GM21528 (cell line): Measurements from ENCODE around the gene GARNL3.
A peak's percentile ranks its signal among the peaks of the same experiment; 100 is the strongest.

Experiments used
- ATAC-seq: cut with Tn5 transposase; IDR thresholded peaks from one replicate; pipeline ENCODE4 v1.9.1; 2021; ENCODE audit warnings: mild to moderate bottlenecking, moderate library complexity; ENCODE audit not compliant: unreplicated experiment, low FRiP score

GARNL3 gene

DNA sequence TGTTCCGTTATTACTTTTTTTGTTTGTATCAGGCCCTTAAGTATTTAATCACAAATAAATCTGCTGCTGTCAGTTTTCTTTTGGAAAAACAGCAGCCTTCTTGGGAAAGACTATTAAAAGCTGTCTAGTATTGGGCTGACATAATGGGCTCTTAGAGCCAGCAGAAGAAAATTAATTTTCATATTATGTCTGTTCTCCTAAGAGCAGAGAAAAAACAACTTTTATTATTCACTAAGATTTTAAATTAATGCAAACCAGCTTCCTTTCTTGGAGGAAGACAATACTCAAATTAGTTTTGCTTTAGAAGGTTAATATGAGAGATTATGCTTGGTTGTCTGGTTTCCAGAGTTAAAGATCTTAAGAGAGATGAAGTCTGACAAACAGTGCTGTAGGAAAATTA lies 30.6 kb upstream of the GARNL3 start:
- no peak for ATAC-seq

- no peak for ATAC-seq
Measured at GRCh38 chr9:127237801-127238200, 26.8 kb upstream of the GARNL3 start.

GRCh38 chr9:127241354-127241753 lies 23.2 kb upstream of the GARNL3 start:
- ATAC-seq, result no peak

GRCh38 chr9:127244609-127245601 lies 19.7 kb upstream of the GARNL3 start:
- peak; percentile 99 for ATAC-seq

DNA sequence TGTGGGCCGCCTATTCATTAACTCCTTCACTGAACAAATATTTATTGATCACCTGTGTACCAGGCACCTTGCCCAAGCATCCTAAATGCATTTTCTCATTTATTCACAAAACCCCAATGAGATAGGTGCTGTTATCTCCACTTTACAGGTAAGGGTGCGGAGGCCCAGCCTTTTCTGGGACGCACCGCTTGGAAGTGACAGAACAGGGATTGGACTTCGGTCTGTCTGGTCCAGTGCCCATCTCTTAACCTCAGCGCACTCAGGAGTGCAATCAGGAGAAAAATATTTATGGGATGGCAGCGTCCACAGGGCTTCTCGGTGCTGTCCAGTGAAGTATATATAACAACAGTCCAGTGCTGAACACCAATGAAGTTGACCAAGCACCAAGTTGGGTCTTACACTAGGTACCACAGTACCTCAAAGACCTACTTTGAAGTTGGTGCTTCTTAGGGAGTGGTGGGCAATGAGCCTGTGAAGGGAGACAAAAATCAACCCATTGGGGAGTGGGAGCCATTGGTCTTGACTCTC lies 18.9 kb upstream of the GARNL3 start:
- no peak for ATAC-seq

- ATAC-seq, result no peak
Measured at GRCh38 chr9:127248241-127248640, 16.3 kb upstream of the GARNL3 start.

- no peak for ATAC-seq
Measured at GRCh38 chr9:127249877-127250276, 14.7 kb upstream of the GARNL3 start.

GRCh38 chr9:127250896-127251391 lies 13.6 kb upstream of the GARNL3 start:
- ATAC-seq, result no peak

DNA sequence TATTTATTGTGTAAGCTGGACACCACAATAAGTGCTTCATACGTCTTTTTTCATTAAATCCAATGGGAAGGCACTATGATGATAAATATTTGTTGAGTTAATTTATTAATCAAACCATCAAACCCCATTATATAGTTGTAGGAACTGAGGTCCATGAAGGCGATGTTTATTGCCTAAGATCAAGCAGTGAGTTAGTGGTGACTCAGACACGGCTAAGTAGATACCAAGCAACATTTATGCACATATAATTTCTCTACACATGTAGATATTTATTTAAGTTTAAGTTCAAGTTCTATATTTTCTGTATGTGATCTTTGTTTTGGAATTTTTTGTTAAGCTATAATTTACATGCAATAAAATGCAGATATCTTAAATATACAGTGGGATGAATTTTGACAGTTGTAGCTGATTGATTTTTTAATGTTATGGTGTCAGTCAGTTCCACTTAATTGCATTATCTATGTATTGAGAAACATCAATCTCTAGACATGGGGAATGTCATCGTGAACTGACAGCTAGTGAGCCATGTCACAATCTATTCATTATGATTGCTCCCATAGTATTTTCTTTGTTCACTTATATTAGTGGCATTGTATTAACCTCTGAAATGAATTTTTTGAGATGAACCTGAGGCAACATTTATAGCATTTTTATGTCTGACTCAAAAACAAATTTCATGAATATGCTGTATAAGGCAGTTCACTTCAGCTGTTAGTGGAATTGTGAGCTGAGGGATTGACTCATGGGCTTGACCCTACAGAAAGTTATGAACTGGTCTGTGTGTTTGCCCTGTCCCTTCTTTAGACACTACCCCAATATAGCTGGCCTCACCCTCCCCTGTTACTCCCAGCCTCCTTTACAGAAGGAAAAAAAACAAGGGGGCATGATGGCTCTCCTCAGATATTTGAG lies 11.9 kb upstream of the GARNL3 start:
- no peak for ATAC-seq

DNA sequence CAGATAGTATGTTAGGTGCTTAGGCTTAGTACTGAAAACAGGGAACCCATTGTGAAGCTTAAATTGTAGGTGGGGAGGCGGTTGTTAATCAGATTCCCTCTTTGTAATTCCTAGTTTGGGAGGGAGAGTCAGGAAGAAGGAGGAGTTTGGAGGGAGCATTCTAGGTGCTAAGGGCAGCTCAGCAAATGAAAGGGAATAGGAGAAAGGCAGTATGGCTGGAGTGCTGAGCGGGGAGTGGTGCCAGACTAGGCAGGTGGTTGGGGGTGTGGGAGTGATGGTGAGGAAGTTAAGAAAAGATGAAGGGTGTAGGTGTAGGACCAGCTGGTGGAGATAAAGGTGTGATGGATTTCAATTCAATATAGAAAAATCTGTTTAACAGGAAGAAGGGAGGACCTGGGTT lies 11.1 kb upstream of the GARNL3 start:
- ATAC-seq, result no peak

DNA sequence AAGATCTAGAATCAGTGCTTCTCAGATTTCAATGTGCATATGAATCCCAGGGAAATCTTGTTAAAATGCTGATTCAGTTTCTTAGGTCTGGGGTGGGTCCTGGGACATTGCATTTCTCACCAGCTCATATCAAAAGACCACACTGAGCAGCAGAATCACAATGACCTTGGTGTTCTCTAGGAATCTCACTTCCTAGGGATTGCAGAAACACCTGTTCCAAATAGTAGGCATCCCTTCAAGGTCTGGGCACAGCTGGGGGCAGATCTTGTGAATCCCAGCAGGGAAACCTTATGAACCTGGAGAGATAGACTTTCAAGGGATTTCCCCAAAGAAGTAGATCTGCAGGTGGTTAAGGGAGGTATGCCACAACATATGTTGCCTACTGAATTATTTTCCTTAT lies 8.9 kb upstream of the GARNL3 start:
- ATAC-seq, result no peak

DNA sequence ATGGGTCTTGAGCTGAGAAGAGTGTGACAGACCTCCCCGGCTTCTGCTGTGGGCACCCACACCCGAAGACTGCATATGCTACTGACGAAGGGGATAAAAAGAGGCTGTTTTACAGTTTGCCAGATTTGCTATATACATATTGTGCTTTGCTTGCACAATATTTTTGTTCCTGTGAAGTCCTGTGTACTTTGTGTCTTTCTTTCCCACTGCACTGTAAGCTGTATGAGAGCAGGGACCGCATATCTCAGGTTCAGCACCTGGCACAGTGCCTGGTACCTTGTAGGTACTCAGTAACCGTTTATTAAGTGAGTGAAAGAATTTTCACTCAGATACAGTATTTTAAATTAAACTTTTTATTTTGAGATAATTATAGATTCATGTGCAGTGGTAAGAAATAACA lies 8.2 kb upstream of the GARNL3 start:
- ATAC-seq, result no peak

DNA sequence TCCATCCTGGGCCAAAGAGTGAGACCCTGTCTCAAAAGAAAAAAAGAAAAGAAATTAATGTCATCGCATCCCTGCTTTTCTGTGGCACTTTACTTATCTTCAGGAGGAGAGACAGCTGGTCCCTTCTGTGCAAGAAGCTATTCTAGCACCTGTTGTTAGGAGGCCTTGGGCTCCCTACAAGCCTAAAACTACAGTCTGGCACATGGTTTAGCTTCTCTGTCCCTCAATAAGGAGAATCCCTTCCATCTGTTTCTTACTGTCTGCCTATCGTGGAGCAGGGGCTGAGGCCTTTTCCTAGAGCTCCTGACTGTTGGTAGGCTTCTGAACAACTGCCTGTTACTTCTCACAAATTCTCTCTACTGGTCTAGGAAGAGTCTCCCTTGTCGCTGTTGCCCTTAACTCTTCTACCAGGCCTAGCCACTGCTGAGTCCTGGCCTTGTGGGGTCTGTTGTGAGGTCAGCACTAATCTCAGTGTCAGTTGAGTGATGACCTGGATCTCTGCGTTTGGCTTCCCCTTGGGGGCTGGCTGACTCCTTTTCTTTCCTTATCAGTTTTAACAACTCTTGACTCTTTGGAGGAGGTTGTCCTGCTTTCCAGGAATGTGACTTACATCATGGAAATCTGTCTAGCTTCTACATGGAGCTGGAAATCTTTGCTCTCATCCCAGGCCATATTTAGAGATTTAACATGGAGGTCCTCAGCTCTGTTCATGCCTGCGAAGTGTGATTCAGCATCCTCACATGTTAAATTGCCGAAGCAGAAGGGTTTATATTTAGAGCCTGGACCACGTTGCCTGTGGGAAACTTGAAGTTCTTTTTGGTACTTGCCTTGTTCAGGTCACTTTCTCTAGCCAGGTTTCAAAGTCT lies 5.7 kb upstream of the GARNL3 start:
- no peak for ATAC-seq

DNA sequence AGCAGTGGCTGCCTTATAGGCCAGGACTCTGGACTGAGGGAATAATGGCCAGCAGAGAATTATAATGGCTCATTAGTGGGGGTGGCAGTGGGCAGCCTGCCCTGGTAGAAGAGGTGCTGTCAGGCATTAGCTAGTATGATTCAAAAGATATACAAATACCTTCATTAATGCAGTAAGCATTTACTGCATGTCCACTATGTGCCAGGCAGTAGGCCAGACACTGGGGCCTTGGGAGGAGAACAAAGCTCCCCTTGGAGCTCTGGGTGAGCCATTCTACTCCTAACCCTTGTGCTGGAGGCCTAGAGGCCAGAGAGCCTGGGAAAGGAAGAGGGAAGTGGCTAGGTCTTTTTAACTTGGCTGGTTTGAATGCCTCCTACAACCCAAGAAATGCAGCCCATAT lies 2.0 kb upstream of the GARNL3 start:
- ATAC-seq, result no peak

DNA sequence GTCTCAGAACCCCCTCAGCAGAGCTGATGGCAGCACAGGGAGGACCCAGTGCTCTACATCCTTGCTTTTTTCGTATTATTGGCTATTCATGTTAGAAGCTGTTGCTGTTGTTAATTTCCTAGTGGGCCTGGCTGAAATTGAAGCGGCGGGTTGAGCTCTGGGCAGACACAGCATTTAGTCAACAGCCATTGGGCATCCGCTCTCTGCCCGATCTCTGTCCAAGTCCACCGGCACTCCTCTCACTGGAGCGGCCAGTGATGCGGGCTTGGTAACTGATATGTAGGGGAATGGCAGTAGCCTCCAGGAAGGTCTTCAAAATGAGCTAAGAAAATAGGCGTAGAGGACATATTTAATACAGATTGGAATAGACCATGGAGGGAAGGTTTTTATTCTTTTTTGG lies 1.3 kb upstream of the GARNL3 start:
- ATAC-seq, result no peak

- ATAC-seq, result no peak
Measured at GRCh38 chr9:127263664-127264063, 910 bp upstream of the GARNL3 start.

- no peak for ATAC-seq
Measured at GRCh38 chr9:127267793-127268525, 3.4 kb downstream of the GARNL3 start.

GRCh38 chr9:127269449-127269848 lies 4.9 kb downstream of the GARNL3 start:
- ATAC-seq, result no peak

GRCh38 chr9:127273326-127273725 lies 8.8 kb downstream of the GARNL3 start:
- no peak for ATAC-seq
